Testis (tissue), 3 donors: ENCODE measurements around the gene BCAR3. TPM values are rescaled to one million over a fixed set of nuclear protein-coding genes. Genes with fewer than 3 reads are reported as not detected.

Experiments
- DNase-seq: peaks from one replicate; pipeline ENCODE4 v3.0.0-alpha.2; 2019
- H3K27ac ChIP-seq, 2 donors: fragments of 200-600 bp; sonication (generic); one replicate each; pipeline ENCODE4 v1.5.1; 2019
- H3K27me3 ChIP-seq: fragments of 200-600 bp; sonication (generic); one replicate; pipeline ENCODE4 v1.5.1; 2019
- H3K36me3 ChIP-seq: fragments of 200-600 bp; sonication (generic); one replicate; pipeline ENCODE4 v1.5.1; 2017; ENCODE audit warnings: low read depth; ENCODE audit errors: missing control alignments
- H3K4me1 ChIP-seq: fragments of 200-600 bp; sonication (generic); one replicate; pipeline ENCODE4 v1.5.1; 2019
- H3K4me3 ChIP-seq, 2 donors: fragments of 200-600 bp; sonication (generic); one replicate each; pipeline ENCODE4 v1.5.1; 2017 to 2019
- H3K9me3 ChIP-seq: fragments of 200-600 bp; sonication (generic); one replicate; pipeline ENCODE4 v1.5.1; 2017
- CTCF ChIP-seq, 3 experiments: fragments of 450-650 bp in 2 of 3; fragments of 200-600 bp in 1 of 3; sonication (generic) in 1 of 3; IDR thresholded peaks; one replicate each; pipeline ENCODE4 v1.5.1; 2016 to 2019; ENCODE audit warnings: antibody characterized with exemption in 3 of 3, mild to moderate bottlenecking in 2 of 3, moderate library complexity in 1 of 3
- POLR2A ChIP-seq: fragments of 450-650 bp; IDR thresholded peaks from one replicate; pipeline ENCODE4 v1.6.1; 2017; ENCODE audit warnings: antibody characterized with exemption, mild to moderate bottlenecking, moderate library complexity
- WGBS, 2 donors: methylation state at CpG; one replicate each; pipeline ENCODE4 v1.1.5; 2018; 5-methylcytosine and 5-hydroxymethylcytosine counted together
- intact Hi-C: fragments of 100-400 bp; cut with DNase I; formaldehyde crosslinking; loops from one replicate; pipeline ENCODE4 v1.15.1; 2023; ENCODE audit warnings: low total_unique reads
- polyA plus RNA-seq: library from polyadenylated mRNA; stranded (reverse); fragments of 350-450 nt; fragmentation: Illumina TruSeq; extraction: RNeasy Lipid Tissue Mini Kit (QIAGEN cat#74804); gene quantifications from one replicate; pipeline ENCODE4 v1.2.3, GENCODE V29; 2014; ENCODE audit warnings: low read depth, low replicate concordance; ENCODE audit not compliant: insufficient read depth
- total RNA-seq, 2 donors: library from RNA; depleted of rRNA; stranded (reverse); fragments of >200 nt; gene quantifications; one replicate each; pipeline ENCODE4 v1.2.3, GENCODE V29; 2016

Gene BCAR3
- total and polyA plus RNA-seq, 3 donors from 2014 or later: 23.2 to 55.9 (median 42.9) TPM

DNA sequence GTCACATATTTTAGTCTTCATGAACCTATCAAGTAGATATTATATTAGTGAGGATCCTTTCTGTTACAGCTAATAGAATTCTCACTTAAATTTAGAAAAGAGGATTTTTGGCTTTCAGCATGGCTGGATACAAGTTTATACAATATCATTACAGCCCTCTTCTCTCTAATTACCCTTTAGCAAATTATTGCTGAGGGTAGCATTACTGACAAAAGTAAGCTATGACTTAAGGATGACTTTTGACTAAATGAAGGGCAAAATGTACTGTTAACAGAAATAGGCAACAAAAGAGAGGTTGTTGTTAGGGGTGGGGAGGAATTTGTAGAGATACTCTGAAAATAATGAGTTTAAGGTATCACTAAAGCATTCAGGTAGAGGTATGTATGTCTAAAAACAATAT lies 148.0 kb downstream of the BCAR3 start:
- DNase-seq: no peak

DNA sequence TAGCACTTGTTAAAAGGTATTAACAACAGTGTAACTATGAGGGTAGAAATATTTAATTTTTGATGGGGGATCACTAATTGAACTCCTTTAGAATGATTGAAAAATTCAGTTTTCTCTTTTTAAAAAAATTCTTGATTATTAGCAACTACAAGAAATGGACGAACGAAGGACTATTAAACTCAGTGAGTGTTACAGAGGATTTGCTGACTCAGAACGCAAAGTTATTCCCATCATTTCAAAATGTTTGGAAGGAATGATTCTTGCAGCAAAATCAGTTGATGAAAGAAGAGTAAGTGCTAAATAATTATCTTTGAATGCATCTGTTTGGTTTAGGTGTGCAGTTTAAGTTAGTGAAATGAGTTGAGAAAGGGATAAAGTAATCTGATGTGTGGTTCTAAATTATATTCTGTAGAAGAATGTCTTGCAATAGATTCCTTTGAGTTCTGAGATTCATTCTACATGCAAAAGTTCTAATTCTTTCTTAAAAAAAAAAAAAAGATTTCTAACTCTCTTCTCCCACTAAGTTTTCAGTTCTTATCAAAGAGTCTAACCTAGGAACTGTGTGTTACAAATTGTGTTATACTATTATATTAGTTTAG lies 148.8 kb downstream of the BCAR3 start:
- Histone ChIP-seq H3K4me1 (no peaks in the 10 kb centered on the region), H3K9me3 (no peaks in the 10 kb centered on the region), H3K36me3 (no peaks in the 10 kb centered on the region), H3K27ac (no peak overlapping the region), H3K27me3 (no peaks in the 10 kb centered on the region), H3K4me3 (no peak overlapping the region)
- WGBS, 2 donors: 89 to 94% methylated on average over 3 of the region's 3 CpGs
- intact Hi-C loops: no loop called here
- TF ChIP-seq CTCF (IDR thresholded peaks at IDR 0.05): no peak
- no peak for DNase-seq

More for the DNA sequence above, 148.0 kb downstream of the BCAR3 start:
- Histone ChIP-seq H3K27ac (no peak overlapping the region), H3K36me3 (no peaks in the 10 kb centered on the region), H3K9me3 (no peaks in the 10 kb centered on the region), H3K4me1 (no peaks in the 10 kb centered on the region), H3K4me3 (no peak overlapping the region), H3K27me3 (no peaks in the 10 kb centered on the region)
- intact Hi-C loops: no loop called here
- no peak for TF ChIP-seq CTCF (IDR thresholded peaks at IDR 0.05)
- TF ChIP-seq POLR2A: no peak

- H3K9me3 ChIP-seq: no peaks in the 10 kb centered on the region
- H3K27ac ChIP-seq: no peak overlapping the region
- 53 to 62% methylated on average over 2 of the region's 2 CpGs for WGBS, 2 donors
- DNase-seq: no peak
- peaks cover 5% of the 10 kb centered on the region for H3K4me1 ChIP-seq
- TF ChIP-seq CTCF (IDR thresholded peaks at IDR 0.05) (no peak), POLR2A (no peak)
- intact Hi-C loops: no loop called here
- no peaks in the 10 kb centered on the region for H3K27me3 ChIP-seq
- no peaks in the 10 kb centered on the region for H3K36me3 ChIP-seq
- no peak overlapping the region for H3K4me3 ChIP-seq
Observed at GRCh38 chr1:93531193-93531592, 150.4 kb downstream of the BCAR3 start.

GRCh38 chr1:93528412-93528811 lies 153.2 kb downstream of the BCAR3 start:
- Histone ChIP-seq H3K36me3 (no peaks in the 10 kb centered on the region), H3K4me1 (peaks cover 6% of the 10 kb centered on the region), H3K9me3 (no peaks in the 10 kb centered on the region), H3K4me3 (no peak overlapping the region), H3K27ac (no peak overlapping the region), H3K27me3 (no peaks in the 10 kb centered on the region)
- WGBS, 2 donors: 85 to 86% methylated on average over 1 of the region's 1 CpG
- intact Hi-C loops: no loop called here
- TF ChIP-seq CTCF (IDR thresholded peaks at IDR 0.05) (no peak), POLR2A (no peak)
- DNase-seq: no peak

GRCh38 chr1:93526431-93526830 lies 155.2 kb downstream of the BCAR3 start:
- intact Hi-C loops: no loop called here
- H3K36me3 ChIP-seq: no peaks in the 10 kb centered on the region
- DNase-seq: no peak
- no peaks in the 10 kb centered on the region for H3K9me3 ChIP-seq
- H3K4me3 ChIP-seq: no peak overlapping the region
- no peaks in the 10 kb centered on the region for H3K27me3 ChIP-seq
- H3K27ac ChIP-seq: no peak overlapping the region
- H3K4me1 ChIP-seq: peaks cover 6% of the 10 kb centered on the region
- TF ChIP-seq POLR2A (no peak), CTCF (IDR thresholded peaks at IDR 0.05) (no peak)
- WGBS, 2 donors: 66 to 69% methylated on average over 2 of the region's 2 CpGs
